ENCODE data around the gene VPS26B.

- TF ChIP-seq CTCF (IDR thresholded peaks at IDR 0.05; ENCODE audit: low read depth, low read length) = no peak
- TF ChIP-seq POLR2A (IDR thresholded peaks at IDR 0.05; ENCODE audit: extremely low read depth, insufficient read length) = no peak
Measured at GRCh38 chr11:134252346-134253187, 28.1 kb downstream of the VPS26B start.

Data from NB4 (cell line).